Adrenal gland (tissue), 5 donors: Measurements from ENCODE around the gene GJD4.

Experiments
- CTCF ChIP-seq, 6 experiments: fragments of 450-650 bp in 4 of 6; fragments of 200-600 bp in 2 of 6; sonication (generic) in 1 of 6; IDR thresholded peaks; 1 replicate in 5 of 6; 2 replicates in 1 of 6; pipeline versions ENCODE4 v1.5.1 to v1.8.0; 2016 to 2021; ENCODE audit warnings: antibody characterized with exemption in 6 of 6, mild to moderate bottlenecking in 2 of 6, moderate library complexity in 1 of 6
- POLR2A ChIP-seq, 2 donors: fragments of 450-650 bp; IDR thresholded peaks; one replicate each; pipeline ENCODE4 v1.6.1; 2017; ENCODE audit warnings: antibody characterized with exemption in 2 of 2, mild to moderate bottlenecking in 2 of 2, moderate library complexity in 1 of 2
- donor health status: DM: no; HTN: no; CAD: no.

- no peak for TF ChIP-seq CTCF (IDR thresholded peaks at IDR 0.05)
- TF ChIP-seq POLR2A (IDR thresholded peaks at IDR 0.05), result no peak
Measured at GRCh38 chr10:35584946-35585345, 20.2 kb upstream of the GJD4 start.
